ENCODE measurements around the gene ZNF226. TPM values are rescaled to one million over a fixed set of nuclear protein-coding genes. Genes with fewer than 3 reads are reported as not detected.

ZNF226 gene
- total RNA-seq, 1 experiment from 2014 or later = 15.3 TPM

DNA sequence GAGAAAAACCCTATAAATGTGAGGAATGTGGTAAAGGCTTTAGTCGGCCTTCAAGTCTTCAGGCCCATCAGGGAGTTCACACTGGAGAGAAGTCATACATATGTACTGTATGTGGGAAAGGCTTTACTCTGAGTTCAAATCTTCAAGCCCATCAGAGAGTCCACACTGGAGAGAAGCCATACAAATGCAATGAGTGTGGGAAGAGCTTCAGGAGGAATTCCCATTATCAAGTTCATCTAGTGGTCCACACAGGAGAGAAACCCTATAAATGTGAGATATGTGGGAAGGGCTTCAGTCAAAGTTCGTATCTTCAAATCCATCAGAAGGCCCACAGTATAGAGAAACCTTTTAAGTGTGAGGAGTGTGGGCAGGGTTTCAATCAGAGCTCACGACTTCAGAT is 11.7 kb downstream of the ZNF226 start:
- Histone ChIP-seq H4K91ac (ENCODE audit: insufficient read length, low read depth, low read length) (no peak overlapping the region), H3T11ph (ENCODE audit: low read length) (no peak overlapping the region), H3K9me3 (ENCODE audit: control insufficient read depth, low read depth, low read length) (peaks cover 35% of the 10 kb centered on the region), H2AK5ac (ENCODE audit: insufficient read length, low read length) (no peak overlapping the region), H4K5ac (ENCODE audit: insufficient read length, low read depth, low read length) (no peak overlapping the region), H2BK5ac (ENCODE audit: insufficient read length, low read length) (no peak overlapping the region), H3K79me1 (ENCODE audit: insufficient read depth, low read depth, low read length, poor library complexity, severe bottlenecking) (no peaks in the 10 kb centered on the region), H2BK120ac (ENCODE audit: low read depth, low read length, poor library complexity, severe bottlenecking) (no peak overlapping the region), H3K4me1 (ENCODE audit: insufficient read depth, low read length) (no peaks in the 10 kb centered on the region), H3K56ac (ENCODE audit: insufficient read length, low read depth, low read length) (no peak overlapping the region), H3K27ac (ENCODE audit: insufficient read length, low read depth, low read length) (no peak overlapping the region), H3K9ac (ENCODE audit: extremely low read depth, insufficient read length, low read length) (no peak overlapping the region), H4K20me1 (ENCODE audit: control insufficient read depth, insufficient read depth, insufficient read length) (no peaks in the 10 kb centered on the region), H3K79me2 (ENCODE audit: insufficient read depth, low read length) (no peaks in the 10 kb centered on the region), H2BK15ac (ENCODE audit: low read depth, low read length) (no peak overlapping the region), H3K14ac (ENCODE audit: insufficient read depth, low read length) (no peak overlapping the region), H2BK12ac (ENCODE audit: insufficient read length, low read depth, low read length) (no peak overlapping the region), H3K18ac (ENCODE audit: insufficient read length, low read depth, low read length) (no peak overlapping the region), H3K23me2 (ENCODE audit: insufficient read length, low read depth, low read length, poor library complexity, severe bottlenecking) (no peaks in the 10 kb centered on the region), H4K8ac (replicated peaks; ENCODE audit: insufficient read length, low read depth, low read length) (no peak overlapping the region), H3K4me2 (ENCODE audit: insufficient read depth, insufficient read length, low read length) (no peak overlapping the region), H3K27me3 (ENCODE audit: insufficient read depth, low read length) (no peaks in the 10 kb centered on the region), H2AFZ (ENCODE audit: low read length) (no peak overlapping the region), H2BK20ac (ENCODE audit: low read depth, low read length, poor library complexity, severe bottlenecking) (no peak overlapping the region), H3K23ac (ENCODE audit: insufficient read length, low read depth, low read length) (no peak overlapping the region), H3K4ac (ENCODE audit: low read depth, low read length) (no peak overlapping the region)
- peaks cover 7% of the 10 kb centered on the region for H3K27me3 Mint-ChIP-seq (ENCODE audit: low read depth)
- peaks cover 68 to 72% (median 69%) of the 10 kb centered on the region in 3 experiments for H3K36me3 Mint-ChIP-seq (ENCODE audit: insufficient read depth in 1 of 3, low read depth in 3 of 3)
- TF ChIP-seq, protein P1, sequence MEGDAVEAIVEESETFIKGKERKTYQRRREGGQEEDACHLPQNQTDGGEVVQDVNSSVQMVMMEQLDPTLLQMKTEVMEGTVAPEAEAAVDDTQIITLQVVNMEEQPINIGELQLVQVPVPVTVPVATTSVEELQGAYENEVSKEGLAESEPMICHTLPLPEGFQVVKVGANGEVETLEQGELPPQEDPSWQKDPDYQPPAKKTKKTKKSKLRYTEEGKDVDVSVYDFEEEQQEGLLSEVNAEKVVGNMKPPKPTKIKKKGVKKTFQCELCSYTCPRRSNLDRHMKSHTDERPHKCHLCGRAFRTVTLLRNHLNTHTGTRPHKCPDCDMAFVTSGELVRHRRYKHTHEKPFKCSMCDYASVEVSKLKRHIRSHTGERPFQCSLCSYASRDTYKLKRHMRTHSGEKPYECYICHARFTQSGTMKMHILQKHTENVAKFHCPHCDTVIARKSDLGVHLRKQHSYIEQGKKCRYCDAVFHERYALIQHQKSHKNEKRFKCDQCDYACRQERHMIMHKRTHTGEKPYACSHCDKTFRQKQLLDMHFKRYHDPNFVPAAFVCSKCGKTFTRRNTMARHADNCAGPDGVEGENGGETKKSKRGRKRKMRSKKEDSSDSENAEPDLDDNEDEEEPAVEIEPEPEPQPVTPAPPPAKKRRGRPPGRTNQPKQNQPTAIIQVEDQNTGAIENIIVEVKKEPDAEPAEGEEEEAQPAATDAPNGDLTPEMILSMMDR (conservative IDR thresholded peaks at IDR 0.05) = no peak
- H3K4me3 Mint-ChIP-seq = no peak overlapping the region
- no peak for DNase-seq
- H3K9me3 Mint-ChIP-seq = peaks cover 58 to 69% of the 10 kb centered on the region in 2 experiments
- WGBS (ENCODE audit: extremely low coverage, insufficient read length, low lambda C conversion rate) = no CpG with 5 or more reads among the region's 3 CpGs
- no peak overlapping the region for H3K27ac Mint-ChIP-seq
- H3K4me1 Mint-ChIP-seq = no peaks in the 10 kb centered on the region

Measured in H9 (cell line).